ENCODE measurements around the gene JMJD6.

The JMJD6 gene

GRCh38 chr17:76697702-76698465 lies 28.5 kb downstream of the JMJD6 start:
- DNase-seq = peak; percentile 67

GRCh38 chr17:76696763-76697701 lies 29.4 kb downstream of the JMJD6 start:
- DNase-seq = no peak

GRCh38 chr17:76695059-76695831 lies 31.2 kb downstream of the JMJD6 start:
- no peak for DNase-seq

- DNase-seq = no peak
Measured at GRCh38 chr17:76691379-76692191, 34.8 kb downstream of the JMJD6 start.

- DNase-seq = no peak
Measured at GRCh38 chr17:76690596-76691280, 35.7 kb downstream of the JMJD6 start.

GRCh38 chr17:76689859-76690258 lies 36.5 kb downstream of the JMJD6 start:
- no peak for DNase-seq

- no peak for DNase-seq
Measured at GRCh38 chr17:76688165-76688622, 38.2 kb downstream of the JMJD6 start.

- no peak for DNase-seq
Measured at GRCh38 chr17:76687298-76688164, 38.9 kb downstream of the JMJD6 start.

- peak; percentile 64 for DNase-seq
Measured at GRCh38 chr17:76686538-76687297, 39.7 kb downstream of the JMJD6 start.

GRCh38 chr17:76685846-76686245 lies 40.6 kb downstream of the JMJD6 start:
- no peak for DNase-seq

GRCh38 chr17:76685366-76685765 lies 41.0 kb downstream of the JMJD6 start:
- DNase-seq = no peak

GRCh38 chr17:76684756-76685155 lies 41.6 kb downstream of the JMJD6 start:
- DNase-seq = no peak

- DNase-seq = no peak
Measured at GRCh38 chr17:76683921-76684745, 42.3 kb downstream of the JMJD6 start.

GRCh38 chr17:76683011-76683755 lies 43.2 kb downstream of the JMJD6 start:
- DNase-seq = no peak

GRCh38 chr17:76682296-76682695 lies 44.1 kb downstream of the JMJD6 start:
- DNase-seq = no peak

- DNase-seq = peak; percentile 59
Measured at GRCh38 chr17:76681222-76682137, 44.9 kb downstream of the JMJD6 start.

- no peak for DNase-seq
Measured at GRCh38 chr17:76679239-76679638, 47.2 kb downstream of the JMJD6 start.
